WERI-Rb-1 (cell line): ENCODE measurements around the gene COMP.
A peak's percentile ranks its signal among the peaks of the same experiment; 100 is the strongest.

ENCODE experiments used
- DNase-seq: peaks from one replicate; pipeline ENCODE4 v3.0.0-alpha.2; 2020
- H3K27ac ChIP-seq: fragments of 250-450 bp; sonication (Bioruptor Pico); 2 replicates; pipeline ENCODE4 v1.5.1; 2020; ENCODE audit warnings: mild to moderate bottlenecking, moderate library complexity
- H3K27me3 ChIP-seq: fragments of 250-450 bp; sonication (Bioruptor Pico); 2 replicates; pipeline ENCODE4 v1.5.1; 2021; ENCODE audit warnings: mild to moderate bottlenecking, low read depth, moderate library complexity; ENCODE audit not compliant: insufficient read depth, severe bottlenecking
- H3K36me3 ChIP-seq: fragments of 250-450 bp; sonication (Bioruptor Pico); 2 replicates; pipeline ENCODE4 v1.5.1; 2020; ENCODE audit warnings: mild to moderate bottlenecking, moderate library complexity
- H3K4me3 ChIP-seq: 2 replicates; pipeline ENCODE4 v1.5.1; 2011; ENCODE audit warnings: low read depth, mild to moderate bottlenecking, control low read depth, low read length
- H3K9me3 ChIP-seq: fragments of 250-450 bp; sonication (Bioruptor Pico); 2 replicates; pipeline ENCODE4 v1.5.1; 2021; ENCODE audit warnings: mild to moderate bottlenecking, moderate library complexity; ENCODE audit not compliant: severe bottlenecking
- CTCF ChIP-seq: IDR thresholded peaks from 2 replicates; pipeline ENCODE4 v1.5.1; 2011; ENCODE audit warnings: low read depth, mild to moderate bottlenecking, control low read depth, inconsistent platforms, low read length

COMP gene

GRCh38 chr19:18780631-18781030 lies 10.5 kb downstream of the COMP start:
- H3K4me3 ChIP-seq: no peak overlapping the region
- H3K27ac ChIP-seq: no peak overlapping the region
- H3K27me3 ChIP-seq: no peaks in the 10 kb centered on the region

GRCh38 chr19:18780081-18780480 lies 11.0 kb downstream of the COMP start:
- TF ChIP-seq CTCF: no peak

More at GRCh38 chr19:18780631-18781030, 10.5 kb downstream of the COMP start:
- Histone ChIP-seq H3K36me3 (no peaks in the 10 kb centered on the region), H3K9me3 (no peaks in the 10 kb centered on the region)
- peak; percentile 29; the same call in 1 of the 2 replicates for TF ChIP-seq CTCF
- no peak for DNase-seq

GRCh38 chr19:18778826-18779495 lies 12.1 kb downstream of the COMP start:
- Histone ChIP-seq H3K27ac (no peak overlapping the region), H3K36me3 (no peaks in the 10 kb centered on the region), H3K27me3 (no peaks in the 10 kb centered on the region), H3K9me3 (no peaks in the 10 kb centered on the region), H3K4me3 (no peak overlapping the region)
- no peak for TF ChIP-seq CTCF
- DNase-seq: no peak

More at GRCh38 chr19:18780081-18780480, 11.0 kb downstream of the COMP start:
- Histone ChIP-seq H3K27ac (no peak overlapping the region), H3K36me3 (no peaks in the 10 kb centered on the region), H3K4me3 (no peak overlapping the region), H3K27me3 (no peaks in the 10 kb centered on the region), H3K9me3 (no peaks in the 10 kb centered on the region)
- no peak for DNase-seq

GRCh38 chr19:18778076-18778389 lies 13.1 kb downstream of the COMP start:
- TF ChIP-seq CTCF: no peak
- Histone ChIP-seq H3K9me3 (no peaks in the 10 kb centered on the region), H3K4me3 (no peak overlapping the region), H3K27ac (no peak overlapping the region), H3K27me3 (no peaks in the 10 kb centered on the region), H3K36me3 (no peaks in the 10 kb centered on the region)
- DNase-seq: no peak

- Histone ChIP-seq H3K9me3 (no peaks in the 10 kb centered on the region), H3K27me3 (no peaks in the 10 kb centered on the region), H3K36me3 (no peaks in the 10 kb centered on the region), H3K27ac (no peak overlapping the region), H3K4me3 (no peak overlapping the region)
- DNase-seq: no peak
- no peak for TF ChIP-seq CTCF
Observed at GRCh38 chr19:18777301-18778075, 13.6 kb downstream of the COMP start.
